Activated T-helper 1 cell treated with anti-CD3 and anti-CD28 coated beads, Interleukin-2, amount 50 U/mL, for 16 hours (primary cell): Measurements from ENCODE around the gene HECA.
A peak's percentile ranks its signal among the peaks of the same experiment; 100 is the strongest.

Source experiments
- DNase-seq, 2 donors: peaks; one replicate each; pipeline ENCODE4 v3.0.0-alpha.2; 2020; ENCODE audit warnings: low read depth in 1 of 2, low spot score in 1 of 2

The HECA gene

GRCh38 chr6:139159016-139159415 lies 24.1 kb downstream of the HECA start:
- DNase-seq = no peak

- peak; percentile 29 to 45 for DNase-seq
These were observed 26.3 kb downstream of the HECA start for GRCh38 chr6:139161169-139161568.

- DNase-seq = peak; percentile 29 to 59
These were observed 27.0 kb downstream of the HECA start for GRCh38 chr6:139161817-139162284.

GRCh38 chr6:139164001-139164400 lies 29.1 kb downstream of the HECA start:
- no peak for DNase-seq

GRCh38 chr6:139165324-139165723 lies 30.4 kb downstream of the HECA start:
- no peak for DNase-seq

- DNase-seq = no peak
These were observed 31.5 kb downstream of the HECA start for GRCh38 chr6:139166238-139166955.

- DNase-seq = no peak
These were observed 32.1 kb downstream of the HECA start for GRCh38 chr6:139166956-139167313.

- no peak for DNase-seq
These were observed 37.3 kb downstream of the HECA start for GRCh38 chr6:139172151-139172550.

GRCh38 chr6:139172567-139172966 lies 37.7 kb downstream of the HECA start:
- no peak for DNase-seq

GRCh38 chr6:139173172-139173571 lies 38.3 kb downstream of the HECA start:
- no peak for DNase-seq

- no peak for DNase-seq
These were observed 38.9 kb downstream of the HECA start for GRCh38 chr6:139173822-139174221.

GRCh38 chr6:139174961-139175360 lies 40.1 kb downstream of the HECA start:
- DNase-seq = no peak

- DNase-seq = no peak
These were observed 40.6 kb downstream of the HECA start for GRCh38 chr6:139175389-139175948.

GRCh38 chr6:139181236-139181635 lies 46.4 kb downstream of the HECA start:
- DNase-seq = no peak

- DNase-seq = no peak
These were observed 49.2 kb downstream of the HECA start for GRCh38 chr6:139184047-139184446.

- no peak for DNase-seq
These were observed 49.6 kb downstream of the HECA start for GRCh38 chr6:139184459-139184858.

GRCh38 chr6:139186242-139186641 lies 51.4 kb downstream of the HECA start:
- DNase-seq = no peak

GRCh38 chr6:139186692-139187091 lies 51.8 kb downstream of the HECA start:
- no peak for DNase-seq

- DNase-seq = no peak
These were observed 52.6 kb downstream of the HECA start for GRCh38 chr6:139187489-139187888.

- DNase-seq = no peak
These were observed 54.8 kb downstream of the HECA start for GRCh38 chr6:139189665-139190064.

GRCh38 chr6:139194740-139195139 lies 59.9 kb downstream of the HECA start:
- no peak for DNase-seq

GRCh38 chr6:139198529-139199288 lies 63.8 kb downstream of the HECA start:
- DNase-seq = no peak
